ENCODE measurements around the gene TADA1. TPM values are rescaled to one million over a fixed set of nuclear protein-coding genes. Genes with fewer than 3 reads are reported as not detected.

The TADA1 gene
- total RNA-seq, 1 experiment from 2014 or later: 14.7 TPM

GRCh38 chr1:166813508-166814223 is 62.4 kb downstream of the TADA1 start:
- intact Hi-C loops (cut with micrococcal nuclease): loop anchor here (2.0 kb wide), 1 partner anchor 335 kb away; no protein-coding TSS in a partner anchor
- POLR2A ChIA-PET: interaction anchor here (0.6 to 1.2 kb wide), 2 partner anchors 26 to 1079 kb away, joined by 3 to 5 read pairs; partner anchors contain the start of gene POGK
- Mint-ChIP-seq H3K4me1 (ENCODE audit: insufficient read depth, unreplicated experiment) (no peaks in the 10 kb centered on the region), H3K4me3 (ENCODE audit: unreplicated experiment) (no peak overlapping the region), H3K36me3 (ENCODE audit: insufficient read depth, unreplicated experiment) (no peaks in the 10 kb centered on the region), H3K27ac (ENCODE audit: low read depth, unreplicated experiment) (no peak overlapping the region), H3K9me3 (ENCODE audit: unreplicated experiment) (no peaks in the 10 kb centered on the region), H3K27me3 (ENCODE audit: insufficient read depth, unreplicated experiment) (no peaks in the 10 kb centered on the region)
- no peak for TF ChIP-seq CTCF (IDR thresholded peaks at IDR 0.05; ENCODE audit: unreplicated experiment)
- no peak for DNase-seq (ENCODE audit: unreplicated experiment)
- no TSS peak for BruUV-seq (replicated peaks)
- CTCF ChIA-PET: interaction anchor here (0.6 to 3.9 kb wide), 20 partner anchors 9 to 890 kb away, joined by 3 to 28 read pairs (median 3); partner anchors contain the start of gene POGK

DNA sequence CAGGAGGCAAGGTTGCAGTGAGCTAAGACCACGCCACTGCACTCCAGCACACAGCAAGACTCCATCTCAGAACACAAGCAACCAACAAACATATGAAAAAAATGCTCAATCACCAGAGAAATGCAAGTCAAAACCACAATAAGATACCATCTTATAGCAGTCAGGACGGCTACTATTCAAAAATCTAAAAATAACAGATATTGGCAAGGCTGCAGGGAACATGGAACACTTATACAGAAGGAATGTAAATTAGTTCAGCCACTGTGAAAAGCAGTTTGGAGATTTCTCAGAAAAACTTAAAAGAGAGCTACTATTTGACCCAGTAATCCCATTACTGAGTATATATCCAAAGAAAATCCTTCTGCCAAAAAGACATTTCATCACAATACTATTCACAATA is 64.4 kb downstream of the TADA1 start:
- POLR2A ChIA-PET: no interaction called here
- intact Hi-C loops (cut with micrococcal nuclease): loop anchor here (2.0 kb wide), 1 partner anchor 333 kb away; no protein-coding TSS in a partner anchor
- no peak overlapping the region for H3K27ac Mint-ChIP-seq (ENCODE audit: low read depth, unreplicated experiment)

DNA sequence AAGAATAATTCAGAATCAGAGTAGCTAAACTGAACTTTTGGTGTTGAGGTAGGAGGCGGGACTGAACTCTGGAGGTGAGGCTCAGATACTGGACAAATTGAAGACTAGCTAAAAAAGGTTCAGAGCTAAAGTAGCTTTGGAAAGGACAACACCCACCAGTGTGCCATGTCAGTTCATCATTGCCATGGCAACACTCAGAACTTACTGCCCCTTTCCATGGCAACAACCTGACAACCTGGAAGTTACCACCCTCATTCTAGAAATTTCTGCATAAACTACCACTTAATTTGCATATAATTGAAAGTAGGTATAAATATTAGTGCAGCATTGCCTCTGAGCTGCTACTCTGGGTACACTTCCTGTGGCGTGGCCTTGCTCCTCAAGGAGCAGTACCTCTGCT is 67.1 kb downstream of the TADA1 start:
- no TSS peak for BruUV-seq (replicated peaks)
- ChIA-PET POLR2A (no interaction called here), CTCF (interaction anchor here (0.7 to 2.1 kb wide), 2 partner anchors 10 to 16 kb away, joined by 3 to 6 read pairs; no protein-coding TSS in a partner anchor)
- no peak for DNase-seq (ENCODE audit: unreplicated experiment)
- TF ChIP-seq CTCF (IDR thresholded peaks at IDR 0.05; ENCODE audit: unreplicated experiment): no peak
- Mint-ChIP-seq H3K27me3 (ENCODE audit: insufficient read depth, unreplicated experiment) (no peaks in the 10 kb centered on the region), H3K4me1 (ENCODE audit: insufficient read depth, unreplicated experiment) (no peaks in the 10 kb centered on the region), H3K9me3 (ENCODE audit: unreplicated experiment) (no peaks in the 10 kb centered on the region), H3K27ac (ENCODE audit: low read depth, unreplicated experiment) (no peak overlapping the region), H3K36me3 (ENCODE audit: insufficient read depth, unreplicated experiment) (no peaks in the 10 kb centered on the region), H3K4me3 (ENCODE audit: unreplicated experiment) (no peak overlapping the region)
- intact Hi-C loops (cut with micrococcal nuclease): no loop called here

More for the DNA sequence above, 64.4 kb downstream of the TADA1 start:
- no peaks in the 10 kb centered on the region for H3K36me3 Mint-ChIP-seq (ENCODE audit: insufficient read depth, unreplicated experiment)
- no TSS peak for BruUV-seq (replicated peaks)
- H3K9me3 Mint-ChIP-seq (ENCODE audit: unreplicated experiment): no peaks in the 10 kb centered on the region
- no peak for DNase-seq (ENCODE audit: unreplicated experiment)
- no peak for TF ChIP-seq CTCF (IDR thresholded peaks at IDR 0.05; ENCODE audit: unreplicated experiment)
- CTCF ChIA-PET: interaction anchor here (0.6 to 1.3 kb wide), 2 partner anchors 44 to 277 kb away, joined by 3 read pairs; no protein-coding TSS in a partner anchor
- no peaks in the 10 kb centered on the region for H3K27me3 Mint-ChIP-seq (ENCODE audit: insufficient read depth, unreplicated experiment)
- H3K4me1 Mint-ChIP-seq (ENCODE audit: insufficient read depth, unreplicated experiment): no peaks in the 10 kb centered on the region
- no peak overlapping the region for H3K4me3 Mint-ChIP-seq (ENCODE audit: unreplicated experiment)

Other genes starting within 250 kb of the TADA1 start
- 55.9 and 71.8 TPM in 2 replicates for gene POGK, start 36.8 kb downstream of the TADA1 start, total RNA-seq (2022)
- gene ILDR2, start 99.3 kb upstream of the TADA1 start, total RNA-seq (2022): 0.42 TPM in 2 replicates
- gene MAEL, start 113.0 kb upstream of the TADA1 start, total RNA-seq (2022): not detected in 2 replicates
- gene GPA33, start 214.1 kb upstream of the TADA1 start, total RNA-seq (2022): not detected in 2 replicates
- gene STYXL2, start 217.8 kb upstream of the TADA1 start, total RNA-seq (2022): not detected in 2 replicates

Data from MCF 10A (cell line).